ENCODE results near the gene FFAR4. TPM values are rescaled to one million over a fixed set of nuclear protein-coding genes. Genes with fewer than 3 reads are reported as not detected.

Gene FFAR4
- polyA plus RNA-seq, 2 of the 4 experiments (the other 2 are of a cell fraction), result 0.15 to 0.17 TPM

- no peak for TF ChIP-seq HOXB13 (CRISPR knock-in tag; IDR thresholded peaks at IDR 0.05; ENCODE audit: low read depth)
- TF ChIP-seq POLR2A (IDR thresholded peaks at IDR 0.05; ENCODE audit: low read length), result no peak
- TF ChIP-seq RAD21 (conservative IDR thresholded peaks at IDR 0.05 in 1 of 2, IDR thresholded peaks at IDR 0.05 in 1 of 2), result no peak
- TF ChIP-seq HDAC2 (IDR thresholded peaks at IDR 0.05), result no peak
- TF ChIP-seq MAZ (IDR thresholded peaks at IDR 0.05; ENCODE audit: borderline replicate concordance, low read depth, low read length), result no peak
- TF ChIP-seq RFX5 (IDR thresholded peaks at IDR 0.05), result no peak
Measured at GRCh38 chr10:93589648-93590562, 23.4 kb downstream of the FFAR4 start (continued).

DNA sequence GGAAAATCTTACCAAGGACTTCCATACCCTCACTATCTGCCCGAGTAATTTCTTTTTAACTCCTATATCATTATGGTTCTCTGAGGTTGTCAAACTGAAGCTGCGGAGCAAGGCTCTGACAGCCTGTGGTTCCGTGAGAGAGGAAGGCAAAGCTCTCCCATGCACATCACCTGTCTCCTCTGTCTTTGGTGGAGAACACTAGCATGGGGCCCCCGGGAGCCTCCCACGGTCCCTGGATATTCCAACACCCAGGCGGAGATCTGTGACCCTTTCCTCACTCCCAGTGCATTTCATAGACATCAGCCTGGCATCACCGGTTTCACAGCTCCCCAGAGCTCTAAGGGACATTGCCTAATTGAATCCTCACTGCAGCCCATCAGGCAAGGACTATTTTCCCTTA, 24.2 kb downstream of the FFAR4 start:
- DNase-seq (ENCODE audit: low read depth in 1 of 2, low spot score in 1 of 2) (no peak), FAIRE-seq (no peak), ATAC-seq (no peak)
- H3K4me3 ChIP-seq, result no peak overlapping the region
- ChIA-PET POLR2A (no interaction called here), CTCF (interaction anchor here (1.0 to 1.9 kb wide), 3 partner anchors 25 to 510 kb away, joined by 3 to 6 read pairs (median 3); no protein-coding TSS in a partner anchor)
- H3K4me2 ChIP-seq, result no peak overlapping the region
- no peaks in the 10 kb centered on the region for H3K9me3 ChIP-seq
- 88% methylated on average over 7 of the region's 7 CpGs for WGBS (ENCODE audit: missing lambda C conversion rate)
- H3K4me1 ChIP-seq, result 0 out of 3 replicates have a peak, but pooled peaks cover 4% of the 10 kb centered on the region
- no peak for TF ChIP-seq EHF (CRISPR knock-in tag; IDR thresholded peaks at IDR 0.05)
- no peak for TF ChIP-seq JUNB (IDR thresholded peaks at IDR 0.05)
- TF ChIP-seq USF2 (IDR thresholded peaks at IDR 0.05), result no peak
- TF ChIP-seq RARB (CRISPR knock-in tag; IDR thresholded peaks at IDR 0.05), result no peak
- TF ChIP-seq ZNF302 (CRISPR knock-in tag; IDR thresholded peaks at IDR 0.05), result no peak
- TF ChIP-seq CHD4 (IDR thresholded peaks at IDR 0.05; ENCODE audit: borderline replicate concordance), result no peak
- no peak for TF ChIP-seq NPAS2 (CRISPR knock-in tag; IDR thresholded peaks at IDR 0.05; ENCODE audit: borderline replicate concordance)
- no peak for TF ChIP-seq GATA3 (IDR thresholded peaks at IDR 0.05; ENCODE audit: borderline replicate concordance)
- no peak for TF ChIP-seq PBX3 (IDR thresholded peaks at IDR 0.05)
- no peak for TF ChIP-seq RFX5 (IDR thresholded peaks at IDR 0.05)
- H3K27ac ChIP-seq, result no peak overlapping the region

DNA sequence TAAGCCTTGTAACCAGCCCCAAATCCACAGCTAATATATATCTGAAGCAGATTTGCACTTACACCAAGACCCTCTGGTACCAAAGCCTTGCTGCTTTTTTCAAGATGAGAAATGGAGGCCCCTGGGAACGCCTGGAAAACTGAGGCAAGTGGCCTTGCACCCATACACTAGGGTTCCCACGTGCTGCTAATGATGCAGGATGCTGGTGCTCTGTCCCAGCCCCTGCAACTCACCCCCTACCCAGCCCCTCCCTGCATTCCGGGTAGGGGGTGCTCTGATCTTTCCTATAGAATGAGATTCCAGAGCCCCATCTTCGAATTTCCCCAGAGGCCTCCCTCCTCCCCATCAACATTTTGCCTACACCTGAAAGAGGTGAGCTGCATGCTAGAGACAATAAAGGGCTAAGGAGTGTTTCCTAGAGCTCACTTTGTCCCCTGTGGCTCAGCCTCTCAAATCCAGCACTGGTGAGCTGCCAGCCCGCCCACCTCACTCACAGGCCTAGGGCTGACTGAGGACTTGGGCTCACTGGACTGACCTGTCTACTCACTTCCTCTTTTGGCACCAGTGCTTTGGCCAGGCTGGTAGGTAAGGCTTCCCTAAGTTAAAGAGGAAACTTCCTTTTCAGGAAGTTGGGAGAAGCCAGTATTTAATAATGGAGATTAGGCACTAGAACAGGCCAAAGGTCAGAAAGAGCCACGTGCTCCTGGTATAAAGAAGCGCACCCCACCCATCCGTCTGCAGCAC, 24.8 kb downstream of the FFAR4 start:
- CTCF ChIA-PET, result interaction anchor here (1.9 kb wide), 1 partner anchor 36 kb away, joined by 6 read pairs; no protein-coding TSS in a partner anchor
- Histone ChIP-seq H3K9me3 (no peaks in the 10 kb centered on the region), H3K27ac (no peak overlapping the region), H3K4me3 (no peak overlapping the region), H3K4me2 (no peak overlapping the region), H3K4me1 (0 out of 3 replicates have a peak, but pooled peaks cover 4% of the 10 kb centered on the region)
- TF ChIP-seq USF2 (IDR thresholded peaks at IDR 0.05), result no peak
- TF ChIP-seq HDAC2 (IDR thresholded peaks at IDR 0.05), result no peak
- TF ChIP-seq MYC (IDR thresholded peaks at IDR 0.05; ENCODE audit: borderline replicate concordance, low read length), result no peak
- no peak for TF ChIP-seq RAD21 (conservative IDR thresholded peaks at IDR 0.05 in 1 of 2, IDR thresholded peaks at IDR 0.05 in 1 of 2)
- TF ChIP-seq ZFP36 (IDR thresholded peaks at IDR 0.05; ENCODE audit: borderline replicate concordance, partially characterized antibody), result no peak
- no peak for TF ChIP-seq HEYL (CRISPR knock-in tag; IDR thresholded peaks at IDR 0.05)
- DNase-seq (ENCODE audit: low read depth in 1 of 2, low spot score in 1 of 2) (no peak), ATAC-seq (no peak), FAIRE-seq (no peak)
- POLR2A ChIA-PET, result no interaction called here
- WGBS (ENCODE audit: missing lambda C conversion rate), result 63% methylated on average over 6 of the region's 8 CpGs
